Measurements from ENCODE around the gene EIF5A2. TPM values are rescaled to one million over a fixed set of nuclear protein-coding genes. Genes with fewer than 3 reads are reported as not detected.
"Not testable (repeated sequence)": the region's sequence is repeated elsewhere in the genome, so short reads cannot be mapped to it uniquely, and the experiment has no call there.

EIF5A2 gene
- total RNA-seq, 1 donor from 2014 or later = 6.1 TPM

DNA sequence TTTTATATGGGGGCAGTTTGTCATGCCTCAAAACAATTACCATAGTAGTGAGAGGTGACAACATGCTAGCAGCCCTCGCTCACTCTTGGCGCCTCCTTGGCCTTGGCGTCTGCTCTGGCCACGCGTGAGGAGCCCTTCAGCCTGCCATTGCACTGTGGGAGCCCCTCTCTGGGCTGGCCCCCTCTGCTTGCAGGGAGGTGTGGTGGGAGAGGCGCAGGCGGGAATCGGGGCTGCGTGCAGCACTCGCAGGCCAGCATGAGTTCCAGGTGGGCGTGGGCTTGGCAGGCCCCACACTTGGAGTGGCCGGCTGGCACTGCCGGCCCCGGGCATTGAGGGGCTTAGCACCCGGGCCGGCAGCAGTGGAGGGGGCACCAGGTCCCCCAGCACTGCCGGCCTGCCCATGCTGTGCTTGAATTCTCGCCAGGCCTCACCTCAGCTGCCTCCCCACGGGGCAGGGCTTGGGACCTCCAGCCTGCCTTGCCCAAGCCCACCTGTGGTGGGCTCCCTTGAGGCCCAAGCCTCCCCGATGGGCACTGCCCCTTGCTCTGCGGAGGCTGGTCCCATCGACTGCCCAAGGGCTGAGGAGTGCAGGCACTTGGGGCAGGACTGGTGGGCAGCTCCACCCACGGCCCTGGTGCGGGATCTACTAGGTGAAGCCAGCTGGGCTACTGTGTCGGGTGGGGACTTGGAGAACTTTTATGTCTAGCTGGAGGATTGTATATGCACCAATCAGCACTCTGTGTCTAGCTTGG, 38.8 kb upstream of the EIF5A2 start:
- ATAC-seq (ENCODE audit: low read depth) = no peak
- H3K36me3 Mint-ChIP-seq (ENCODE audit: low read depth) = no peaks in the 10 kb centered on the region
- TF ChIP-seq, protein P1, sequence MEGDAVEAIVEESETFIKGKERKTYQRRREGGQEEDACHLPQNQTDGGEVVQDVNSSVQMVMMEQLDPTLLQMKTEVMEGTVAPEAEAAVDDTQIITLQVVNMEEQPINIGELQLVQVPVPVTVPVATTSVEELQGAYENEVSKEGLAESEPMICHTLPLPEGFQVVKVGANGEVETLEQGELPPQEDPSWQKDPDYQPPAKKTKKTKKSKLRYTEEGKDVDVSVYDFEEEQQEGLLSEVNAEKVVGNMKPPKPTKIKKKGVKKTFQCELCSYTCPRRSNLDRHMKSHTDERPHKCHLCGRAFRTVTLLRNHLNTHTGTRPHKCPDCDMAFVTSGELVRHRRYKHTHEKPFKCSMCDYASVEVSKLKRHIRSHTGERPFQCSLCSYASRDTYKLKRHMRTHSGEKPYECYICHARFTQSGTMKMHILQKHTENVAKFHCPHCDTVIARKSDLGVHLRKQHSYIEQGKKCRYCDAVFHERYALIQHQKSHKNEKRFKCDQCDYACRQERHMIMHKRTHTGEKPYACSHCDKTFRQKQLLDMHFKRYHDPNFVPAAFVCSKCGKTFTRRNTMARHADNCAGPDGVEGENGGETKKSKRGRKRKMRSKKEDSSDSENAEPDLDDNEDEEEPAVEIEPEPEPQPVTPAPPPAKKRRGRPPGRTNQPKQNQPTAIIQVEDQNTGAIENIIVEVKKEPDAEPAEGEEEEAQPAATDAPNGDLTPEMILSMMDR (IDR thresholded peaks at IDR 0.05) = no peak
- POLR2A ChIA-PET = no interaction called here
- no peak overlapping the region for H3K27ac Mint-ChIP-seq
- CTCF ChIA-PET = no interaction called here
- DNase-seq = no peak
- peaks cover 22% of the 10 kb centered on the region for H3K27me3 Mint-ChIP-seq
- no peak overlapping the region for H3K4me3 Mint-ChIP-seq
- intact Hi-C loops (cut with micrococcal nuclease) = no loop called here
- H3K9me3 Mint-ChIP-seq = no peaks in the 10 kb centered on the region
- no peaks in the 10 kb centered on the region for H3K4me1 Mint-ChIP-seq

DNA sequence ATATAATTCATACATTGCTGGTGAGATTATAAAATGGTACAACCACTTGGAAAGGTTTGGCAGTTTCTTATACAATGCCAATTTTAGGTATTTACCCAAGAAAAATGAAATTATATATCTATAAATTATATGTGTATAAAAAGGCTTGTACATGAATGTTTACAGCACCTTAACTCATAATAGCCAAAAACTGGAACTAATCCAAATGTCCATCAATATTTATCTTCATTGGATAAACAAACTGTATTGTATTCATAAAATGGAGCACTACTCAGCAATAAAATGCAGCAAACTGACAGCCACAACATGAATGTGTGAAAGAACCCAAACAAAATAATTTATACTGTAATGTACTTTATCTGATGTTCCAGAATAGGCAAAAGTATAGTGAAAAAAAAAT, 33.6 kb upstream of the EIF5A2 start:
- H3K9me3 Mint-ChIP-seq = peaks cover 14% of the 10 kb centered on the region
- H3K4me3 Mint-ChIP-seq = no peak overlapping the region
- ATAC-seq (ENCODE audit: low read depth) (no peak), DNase-seq (no peak)
- no peaks in the 10 kb centered on the region for H3K36me3 Mint-ChIP-seq (ENCODE audit: low read depth)
- ChIA-PET CTCF (no interaction called here), POLR2A (no interaction called here)
- peaks cover 21% of the 10 kb centered on the region for H3K27me3 Mint-ChIP-seq
- H3K27ac Mint-ChIP-seq = no peak overlapping the region
- H3K4me1 Mint-ChIP-seq = no peaks in the 10 kb centered on the region
- TF ChIP-seq, protein P1 (IDR thresholded peaks at IDR 0.05) = no peak
- intact Hi-C loops (cut with micrococcal nuclease) = no loop called here

DNA sequence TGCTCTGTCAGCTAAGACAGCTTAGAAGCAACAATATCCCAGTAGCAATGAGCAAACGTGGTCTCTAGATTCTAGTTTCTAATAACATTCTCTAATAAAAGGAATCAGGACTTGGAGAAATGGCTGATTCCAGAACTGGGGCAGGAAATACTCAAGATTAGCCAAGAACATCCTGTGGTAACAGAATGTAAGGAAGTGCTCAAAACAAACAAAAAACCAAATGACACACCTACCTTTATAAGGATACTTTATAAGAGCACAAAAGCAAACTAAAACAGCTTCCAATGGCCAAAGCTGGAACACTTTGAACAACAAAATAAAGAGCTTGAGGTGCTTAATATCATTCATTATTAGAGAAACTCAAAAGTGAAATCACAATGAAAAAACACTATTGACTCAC, 33.1 kb upstream of the EIF5A2 start:
- CTCF ChIA-PET = no interaction called here
- POLR2A ChIA-PET = no interaction called here

DNA sequence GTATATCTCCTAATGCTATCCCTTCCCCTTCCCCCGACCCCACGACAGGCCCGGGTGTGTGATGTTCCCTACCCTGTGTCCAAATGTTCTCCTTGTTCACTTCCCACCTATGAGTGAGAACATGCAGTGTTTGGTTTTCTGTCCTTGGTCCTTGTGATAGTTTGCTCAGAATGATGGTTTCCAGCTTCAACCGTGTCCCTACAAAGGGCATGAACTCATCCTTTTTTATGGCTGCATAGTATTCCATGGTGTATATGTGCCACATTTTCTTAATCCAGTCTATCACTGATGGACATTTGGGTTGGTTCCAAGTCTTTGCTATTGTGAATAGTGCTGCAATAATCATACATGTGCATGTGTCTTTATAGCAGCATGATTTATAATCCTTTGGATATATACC, 24.6 kb upstream of the EIF5A2 start:
- H3K4me3 Mint-ChIP-seq; intact Hi-C loops (cut with micrococcal nuclease); H3K36me3 Mint-ChIP-seq (ENCODE audit: low read depth); H3K27ac Mint-ChIP-seq; CTCF ChIA-PET; DNase-seq; H3K4me1 Mint-ChIP-seq; POLR2A ChIA-PET; H3K9me3 Mint-ChIP-seq; ATAC-seq (ENCODE audit: low read depth): not testable (repeated sequence)
- H3K27me3 Mint-ChIP-seq = peaks cover 19% of the 10 kb centered on the region

More for the DNA sequence above, 33.1 kb upstream of the EIF5A2 start:
- Mint-ChIP-seq H3K9me3 (peaks cover 14% of the 10 kb centered on the region), H3K4me3 (no peak overlapping the region), H3K4me1 (no peaks in the 10 kb centered on the region), H3K27ac (no peak overlapping the region), H3K27me3 (peaks cover 20% of the 10 kb centered on the region), H3K36me3 (ENCODE audit: low read depth) (no peaks in the 10 kb centered on the region)
- TF ChIP-seq, protein P1 (IDR thresholded peaks at IDR 0.05) = no peak
- DNase-seq (no peak), ATAC-seq (ENCODE audit: low read depth) (no peak)
- intact Hi-C loops (cut with micrococcal nuclease) = no loop called here

DNA sequence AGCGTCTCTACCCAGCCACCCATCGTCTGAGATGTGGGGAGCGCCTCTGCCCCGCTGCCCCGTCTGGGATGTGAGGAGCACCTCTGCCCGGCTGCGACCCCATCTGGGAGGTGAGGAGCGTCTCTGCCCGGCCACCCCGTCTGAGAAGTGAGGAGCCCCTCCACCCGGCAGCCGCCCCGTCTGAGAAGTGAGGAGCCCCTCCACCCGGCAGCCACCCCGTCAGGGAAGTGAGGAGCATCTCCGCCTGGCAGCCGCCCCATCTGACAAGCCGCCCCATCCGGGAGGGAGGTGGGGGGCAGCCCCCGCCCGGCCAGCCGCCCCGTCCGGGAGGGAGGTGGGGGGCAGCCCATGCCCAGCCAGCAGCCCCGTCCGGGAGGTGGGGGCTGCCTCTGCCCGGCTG, 15.1 kb upstream of the EIF5A2 start:
- CTCF ChIA-PET; ATAC-seq (ENCODE audit: low read depth); intact Hi-C loops (cut with micrococcal nuclease); DNase-seq; H3K27ac Mint-ChIP-seq; H3K36me3 Mint-ChIP-seq (ENCODE audit: low read depth); H3K4me3 Mint-ChIP-seq; H3K4me1 Mint-ChIP-seq; POLR2A ChIA-PET: not testable (repeated sequence)
- peaks cover 13% of the 10 kb centered on the region for H3K27me3 Mint-ChIP-seq
- peaks cover 20% of the 10 kb centered on the region for H3K9me3 Mint-ChIP-seq

DNA sequence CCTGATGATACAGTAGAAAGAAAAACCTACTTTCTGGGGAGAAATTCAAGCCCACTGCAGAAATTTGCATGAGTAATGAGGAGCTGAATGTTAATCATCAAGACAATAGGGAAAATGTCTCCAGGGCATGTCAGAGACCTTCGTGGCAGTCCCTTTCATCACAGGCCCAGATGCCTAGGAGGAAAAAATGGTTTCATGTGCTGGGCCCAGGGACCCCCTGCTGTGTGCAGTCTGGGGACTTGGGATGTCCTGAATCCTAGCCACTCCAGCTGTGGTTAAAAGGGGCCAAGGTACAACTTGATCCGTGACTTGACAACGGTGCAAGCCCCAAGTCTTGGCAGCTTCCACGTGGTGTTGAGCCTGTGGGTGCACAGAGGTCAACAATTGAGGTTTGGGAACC, 10.3 kb upstream of the EIF5A2 start:
- Mint-ChIP-seq H3K4me1 (no peaks in the 10 kb centered on the region), H3K4me3 (no peak overlapping the region), H3K9me3 (peaks cover 29% of the 10 kb centered on the region), H3K36me3 (ENCODE audit: low read depth) (no peaks in the 10 kb centered on the region), H3K27me3 (peaks cover 13% of the 10 kb centered on the region), H3K27ac (no peak overlapping the region)
- POLR2A ChIA-PET = no interaction called here
- intact Hi-C loops (cut with micrococcal nuclease) = no loop called here
- TF ChIP-seq, protein P1 (IDR thresholded peaks at IDR 0.05) = no peak
- CTCF ChIA-PET = no interaction called here
- DNase-seq (no peak), ATAC-seq (ENCODE audit: low read depth) (no peak)
